ENCODE results near the gene ABCC2.

Gene ABCC2

DNA sequence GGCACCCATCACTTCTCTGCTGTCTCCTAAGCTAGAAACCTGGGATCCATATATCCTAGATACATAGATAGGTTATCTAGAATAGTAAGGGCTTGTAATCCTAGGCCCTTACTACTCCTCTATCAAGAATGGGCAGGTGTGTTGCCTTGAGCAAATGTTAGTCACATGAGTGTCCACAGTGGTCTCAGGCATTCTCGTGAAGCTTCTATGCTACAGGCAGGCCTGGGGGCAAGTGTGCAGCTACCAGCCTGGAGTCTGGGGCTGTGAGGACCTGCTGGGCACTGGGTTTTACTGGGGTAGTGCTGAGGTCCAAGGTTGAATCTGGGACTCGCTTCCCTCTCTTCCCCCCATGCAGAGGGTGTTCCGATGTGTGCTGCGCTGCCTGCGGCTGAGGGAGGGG, 91.4 kb downstream of the ABCC2 start:
- Histone ChIP-seq H3F3A (ENCODE audit: low read depth) (no peaks in the 10 kb centered on the region), H3K4me2 (ENCODE audit: low read depth, low read length, poor library complexity, severe bottlenecking) (no peak overlapping the region), H3K9me2 (replicated peaks; ENCODE audit: low read depth, low read length) (no peaks in the 10 kb centered on the region), H3K79me2 (ENCODE audit: insufficient read depth, low read length) (no peaks in the 10 kb centered on the region), H3K36me3 (ENCODE audit: insufficient read depth, low read length) (peaks cover 6% of the 10 kb centered on the region; the same call in 1 of the 2 replicates), H3K9me3 (ENCODE audit: insufficient read depth, low read depth, low read length) (no peaks in the 10 kb centered on the region), H3K4me3 (ENCODE audit: low read length, poor library complexity, severe bottlenecking) (no peak overlapping the region), H4K20me1 (ENCODE audit: insufficient read depth, low read length, poor library complexity, severe bottlenecking) (no peaks in the 10 kb centered on the region), H3K27me3 (ENCODE audit: insufficient read depth, low read length, poor library complexity, severe bottlenecking) (peaks cover 13% of the 10 kb centered on the region), H3K4me1 (ENCODE audit: insufficient read depth, low read length, poor library complexity, severe bottlenecking) (peaks cover 9% of the 10 kb centered on the region), H2AFZ (ENCODE audit: low read length) (no peak overlapping the region), H3K9ac (ENCODE audit: low read depth, low read length, poor library complexity, severe bottlenecking) (no peak overlapping the region)
- TF ChIP-seq CTCF (conservative IDR thresholded peaks at IDR 0.05; ENCODE audit: low read length) (no peak), EZH2phosphoT487 (IDR thresholded peaks at IDR 0.05; ENCODE audit: borderline replicate concordance) (no peak)

DNA sequence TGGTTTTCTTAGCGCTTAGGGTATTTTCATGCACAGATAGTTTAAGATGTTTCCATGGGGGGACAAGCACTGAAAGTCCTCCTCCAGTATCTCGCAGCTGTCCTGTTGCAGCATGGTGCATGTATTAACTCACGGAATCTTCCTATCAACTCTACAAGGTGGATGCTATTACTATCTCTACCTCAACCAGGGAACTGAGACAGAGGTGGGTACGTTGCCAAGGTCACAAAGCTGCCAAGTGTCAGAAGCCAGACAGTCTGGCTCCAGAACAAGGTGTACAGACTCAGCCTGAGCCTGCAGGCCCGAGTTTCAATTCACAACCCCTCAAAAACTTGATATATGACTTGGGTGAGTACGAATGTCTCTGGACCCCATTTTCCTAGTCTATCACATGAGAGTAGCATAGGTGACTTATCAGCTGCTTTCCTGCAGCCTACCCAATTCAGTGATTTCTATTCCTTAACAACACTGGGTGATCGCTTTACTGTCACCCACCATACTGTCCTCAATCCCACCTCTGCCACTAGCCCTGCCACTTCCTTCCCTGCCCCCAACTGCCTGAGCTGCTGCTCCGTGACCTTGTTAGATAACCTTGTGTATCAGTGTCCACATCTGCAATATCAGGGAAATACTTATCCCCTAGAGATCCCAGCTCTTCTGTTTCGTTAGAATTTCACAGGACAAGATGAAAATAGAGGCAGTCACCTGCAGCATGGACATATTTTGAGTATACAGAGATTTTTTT, 92.1 kb downstream of the ABCC2 start:
- Histone ChIP-seq H3F3A (ENCODE audit: low read depth) (no peaks in the 10 kb centered on the region), H3K4me2 (ENCODE audit: low read depth, low read length, poor library complexity, severe bottlenecking) (no peak overlapping the region), H3K79me2 (ENCODE audit: insufficient read depth, low read length) (no peaks in the 10 kb centered on the region), H4K20me1 (ENCODE audit: insufficient read depth, low read length, poor library complexity, severe bottlenecking) (no peaks in the 10 kb centered on the region), H3K9ac (ENCODE audit: low read depth, low read length, poor library complexity, severe bottlenecking) (no peak overlapping the region), H3K4me3 (ENCODE audit: low read length, poor library complexity, severe bottlenecking) (no peak overlapping the region), H3K9me2 (replicated peaks; ENCODE audit: low read depth, low read length) (no peaks in the 10 kb centered on the region), H2AFZ (ENCODE audit: low read length) (no peak overlapping the region), H3K4me1 (ENCODE audit: insufficient read depth, low read length, poor library complexity, severe bottlenecking) (peaks cover 6% of the 10 kb centered on the region), H3K27me3 (ENCODE audit: insufficient read depth, low read length, poor library complexity, severe bottlenecking) (peaks cover 10% of the 10 kb centered on the region), H3K9me3 (ENCODE audit: insufficient read depth, low read depth, low read length) (no peaks in the 10 kb centered on the region), H3K36me3 (ENCODE audit: insufficient read depth, low read length) (peaks cover 11% of the 10 kb centered on the region; the same call in 1 of the 2 replicates)
- TF ChIP-seq CTCF (conservative IDR thresholded peaks at IDR 0.05; ENCODE audit: low read length) (no peak), EZH2phosphoT487 (IDR thresholded peaks at IDR 0.05; ENCODE audit: borderline replicate concordance) (no peak)

DNA sequence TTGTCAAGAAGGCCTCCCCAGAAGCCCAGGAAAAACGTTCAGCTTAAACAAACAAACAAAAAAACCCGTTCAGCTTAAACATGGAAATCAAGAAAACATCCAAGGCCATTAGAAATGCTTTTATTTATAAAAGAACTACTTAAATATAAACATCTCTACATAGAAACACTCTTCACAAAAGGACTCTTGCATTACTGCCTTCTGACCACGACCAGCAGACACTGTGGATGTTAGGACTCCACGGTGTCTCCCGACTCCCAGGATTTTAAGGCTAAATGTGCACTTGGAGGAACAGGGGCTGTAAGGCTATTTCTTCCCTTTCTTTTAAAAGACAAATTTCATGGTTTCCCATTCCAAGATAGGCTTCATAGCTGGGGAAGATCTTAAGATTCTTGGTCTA, 93.0 kb downstream of the ABCC2 start:
- no peaks in the 10 kb centered on the region for H3K9me3 ChIP-seq (ENCODE audit: insufficient read depth, low read depth, low read length)
- no peak overlapping the region for H3K4me3 ChIP-seq (ENCODE audit: low read length, poor library complexity, severe bottlenecking)
- H3K27me3 ChIP-seq (ENCODE audit: insufficient read depth, low read length, poor library complexity, severe bottlenecking), result peaks cover 10% of the 10 kb centered on the region
- no peaks in the 10 kb centered on the region for H3K79me2 ChIP-seq (ENCODE audit: insufficient read depth, low read length)
- H4K20me1 ChIP-seq (ENCODE audit: insufficient read depth, low read length, poor library complexity, severe bottlenecking), result no peaks in the 10 kb centered on the region
- peaks cover 4% of the 10 kb centered on the region for H3K4me1 ChIP-seq (ENCODE audit: insufficient read depth, low read length, poor library complexity, severe bottlenecking)
- no peak for TF ChIP-seq EZH2phosphoT487 (IDR thresholded peaks at IDR 0.05; ENCODE audit: borderline replicate concordance)
- TF ChIP-seq CTCF (conservative IDR thresholded peaks at IDR 0.05; ENCODE audit: low read length), result no peak
- peaks cover 17% of the 10 kb centered on the region; the same call in 1 of the 2 replicates for H3K36me3 ChIP-seq (ENCODE audit: insufficient read depth, low read length)
- H3K4me2 ChIP-seq (ENCODE audit: low read depth, low read length, poor library complexity, severe bottlenecking), result no peak overlapping the region
- H3K9ac ChIP-seq (ENCODE audit: low read depth, low read length, poor library complexity, severe bottlenecking), result no peak overlapping the region
- H3F3A ChIP-seq (ENCODE audit: low read depth), result no peaks in the 10 kb centered on the region
- no peaks in the 10 kb centered on the region for H3K9me2 ChIP-seq (replicated peaks; ENCODE audit: low read depth, low read length)
- H2AFZ ChIP-seq (ENCODE audit: low read length), result no peak overlapping the region

All from Loucy (cell line).